Activated CD8-positive, alpha-beta T cell treated with anti-CD3 and anti-CD28 coated beads for 36 hours (primary cell): ENCODE measurements around the gene PAQR6. TPM values are rescaled to one million over a fixed set of nuclear protein-coding genes. Genes with fewer than 3 reads are reported as not detected.
"Not testable (repeated sequence)": the region's sequence is repeated elsewhere in the genome, so short reads cannot be mapped to it uniquely, and the experiment has no call there.

Experiments used
- ATAC-seq: fragments of 200-7000 bp; cut with Tn5 transposase; one replicate; pipeline ENCODE4 v1.10.0; 2021; ENCODE audit warnings: mild to moderate bottlenecking, moderate library complexity
- CTCF ChIA-PET: fragments of 350-600 bp; sonication (Branson Sonifier 250); formaldehyde crosslinking; loops from one replicate; lab custom pipeline; 2021; ENCODE audit warnings: antibody characterized with exemption; lab: Charles Lee
- POLR2A ChIA-PET: fragments of 350-600 bp; sonication (Branson Sonifier 250); formaldehyde crosslinking; loops from one replicate; lab custom pipeline; 2021; ENCODE audit warnings: antibody characterized with exemption; lab: Charles Lee
- DNase-seq: peaks from one replicate; pipeline ENCODE4 v3.0.0-alpha.2; 2020
- H3K27ac Mint-ChIP-seq: one replicate; pipeline ENCODE4 v1.8.0; 2021; ENCODE audit warnings: mild to moderate bottlenecking, mixed read lengths
- H3K27me3 Mint-ChIP-seq: one replicate; pipeline ENCODE4 v1.8.0; 2021; ENCODE audit warnings: mixed read lengths
- H3K36me3 Mint-ChIP-seq: one replicate; pipeline ENCODE4 v1.8.0; 2021; ENCODE audit warnings: low read depth, mixed read lengths
- H3K4me1 Mint-ChIP-seq: one replicate; pipeline ENCODE4 v1.8.0; 2021; ENCODE audit warnings: low read depth, mixed read lengths
- H3K4me3 Mint-ChIP-seq: one replicate; pipeline ENCODE4 v1.8.0; 2021; ENCODE audit warnings: mild to moderate bottlenecking, moderate library complexity, mixed read lengths
- H3K9me3 Mint-ChIP-seq: one replicate; pipeline ENCODE4 v1.8.0; 2021; ENCODE audit warnings: mixed read lengths
- intact Hi-C: fragments of 100-400 bp; cut with micrococcal nuclease; formaldehyde crosslinking; loops from one replicate; pipeline ENCODE4 v1.10.0; 2022
- total RNA-seq, 2 experiments: library from RNA; stranded (reverse); gene quantifications; one replicate each; pipeline ENCODE4 v1.2.3, GENCODE V29; 2021
- TF ChIP-seq, protein P1 (sequence below): fragments of 200-600 bp; IDR thresholded peaks from one replicate; pipeline ENCODE4 v1.8.0; 2022; ENCODE audit warnings: antibody characterized with exemption, mild to moderate bottlenecking

The PAQR6 gene
- total RNA-seq, 2 experiments from 2014 or later = 4.7 to 5.0 TPM

DNA sequence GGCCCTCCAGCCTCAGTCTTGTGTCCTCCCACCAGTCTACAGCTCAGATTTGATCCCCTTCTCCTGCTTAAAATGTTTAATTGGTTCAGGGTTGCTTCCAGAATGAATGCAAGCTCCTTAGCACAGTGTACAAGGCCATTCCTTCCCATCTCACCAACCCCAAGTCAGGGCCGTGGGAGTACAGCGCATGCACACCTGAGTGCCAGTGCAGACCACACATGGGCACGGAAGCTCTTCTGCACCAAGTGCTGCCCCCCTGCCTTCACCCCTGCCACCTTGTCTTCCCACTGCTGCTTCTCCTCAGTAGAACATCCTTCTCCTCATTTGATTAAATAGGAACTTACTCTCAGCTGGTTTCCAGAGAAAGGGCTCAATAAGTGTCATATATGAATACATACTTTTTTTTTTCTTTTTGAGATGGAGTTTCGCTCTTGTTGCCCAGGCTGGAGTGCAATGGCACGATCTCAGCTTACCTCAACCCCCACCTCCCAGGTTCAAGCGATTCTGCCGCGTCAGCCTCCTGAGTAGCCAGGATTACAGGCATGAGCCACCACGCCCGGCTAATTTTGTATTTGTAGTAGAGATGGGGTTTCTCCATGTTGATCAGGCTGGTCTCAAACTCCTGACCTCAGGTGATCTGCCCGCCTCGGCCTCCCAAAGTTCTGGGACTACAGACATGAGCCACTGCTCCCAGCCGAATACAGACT lies 25.7 kb downstream of the PAQR6 start:
- TF ChIP-seq, protein P1, sequence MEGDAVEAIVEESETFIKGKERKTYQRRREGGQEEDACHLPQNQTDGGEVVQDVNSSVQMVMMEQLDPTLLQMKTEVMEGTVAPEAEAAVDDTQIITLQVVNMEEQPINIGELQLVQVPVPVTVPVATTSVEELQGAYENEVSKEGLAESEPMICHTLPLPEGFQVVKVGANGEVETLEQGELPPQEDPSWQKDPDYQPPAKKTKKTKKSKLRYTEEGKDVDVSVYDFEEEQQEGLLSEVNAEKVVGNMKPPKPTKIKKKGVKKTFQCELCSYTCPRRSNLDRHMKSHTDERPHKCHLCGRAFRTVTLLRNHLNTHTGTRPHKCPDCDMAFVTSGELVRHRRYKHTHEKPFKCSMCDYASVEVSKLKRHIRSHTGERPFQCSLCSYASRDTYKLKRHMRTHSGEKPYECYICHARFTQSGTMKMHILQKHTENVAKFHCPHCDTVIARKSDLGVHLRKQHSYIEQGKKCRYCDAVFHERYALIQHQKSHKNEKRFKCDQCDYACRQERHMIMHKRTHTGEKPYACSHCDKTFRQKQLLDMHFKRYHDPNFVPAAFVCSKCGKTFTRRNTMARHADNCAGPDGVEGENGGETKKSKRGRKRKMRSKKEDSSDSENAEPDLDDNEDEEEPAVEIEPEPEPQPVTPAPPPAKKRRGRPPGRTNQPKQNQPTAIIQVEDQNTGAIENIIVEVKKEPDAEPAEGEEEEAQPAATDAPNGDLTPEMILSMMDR = no peak
- intact Hi-C loops = loop anchor here (10.0 kb wide), 1 partner anchor 127 kb away; no protein-coding TSS in a partner anchor
- Mint-ChIP-seq H3K9me3 (peaks cover 5% of the 10 kb centered on the region), H3K4me3 (peak overlapping the region; percentile 67), H3K27ac (peak overlapping the region; percentile 99), H3K27me3 (no peaks in the 10 kb centered on the region), H3K4me1 (peaks cover 75% of the 10 kb centered on the region), H3K36me3 (peaks cover 59% of the 10 kb centered on the region)
- no peak for ATAC-seq
- ChIA-PET POLR2A (interaction anchor here (7.0 to 7.1 kb wide), 4 partner anchors 9 to 125 kb away, joined by 38 to 88 read pairs (median 63); partner anchors contain the start of genes PMF1 and SEMA4A), CTCF (interaction anchor here (0.7 to 7.2 kb wide), 8 partner anchors 9 to 698 kb away, joined by 3 to 269 read pairs (median 4); partner anchors contain the start of genes PMF1 and SLC25A44)
- no peak for DNase-seq

DNA sequence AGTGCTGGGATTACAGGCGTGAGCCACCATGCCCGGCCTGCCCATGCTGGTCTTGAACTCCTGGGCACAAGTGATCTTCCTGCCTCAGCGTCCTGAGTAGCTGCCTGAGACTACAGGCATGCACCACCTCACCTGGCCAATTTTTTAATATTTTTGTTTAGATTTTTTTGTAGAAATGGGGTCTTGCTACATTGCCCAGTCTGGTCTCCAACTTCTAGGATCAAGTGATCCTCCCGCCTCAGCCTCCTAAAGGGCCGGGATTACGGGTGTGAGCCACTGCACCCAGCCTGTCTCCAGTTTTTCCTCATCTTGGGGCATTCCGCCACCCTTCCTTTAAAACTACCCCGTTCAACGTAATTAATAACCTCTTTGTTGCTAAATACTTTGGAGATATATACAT lies 27.6 kb downstream of the PAQR6 start:
- Mint-ChIP-seq H3K36me3 (peaks cover 54% of the 10 kb centered on the region), H3K4me1 (peaks cover 67% of the 10 kb centered on the region), H3K4me3 (no peak overlapping the region), H3K9me3 (peaks cover 5% of the 10 kb centered on the region), H3K27ac (peak overlapping the region; percentile 99), H3K27me3 (no peaks in the 10 kb centered on the region)
- DNase-seq (no peak), ATAC-seq (no peak)
- ChIA-PET CTCF (interaction anchor here (3.0 to 7.2 kb wide), 2 partner anchors 74 to 124 kb away, joined by 8 to 269 read pairs; no protein-coding TSS in a partner anchor), POLR2A (interaction anchor here (0.7 to 7.1 kb wide), 7 partner anchors 7 to 123 kb away, joined by 3 to 88 read pairs (median 38); partner anchors contain the start of genes PMF1 and SEMA4A)
- intact Hi-C loops = loop anchor here (10.0 kb wide), 1 partner anchor 125 kb away; no protein-coding TSS in a partner anchor
- TF ChIP-seq, protein P1 = no peak

DNA sequence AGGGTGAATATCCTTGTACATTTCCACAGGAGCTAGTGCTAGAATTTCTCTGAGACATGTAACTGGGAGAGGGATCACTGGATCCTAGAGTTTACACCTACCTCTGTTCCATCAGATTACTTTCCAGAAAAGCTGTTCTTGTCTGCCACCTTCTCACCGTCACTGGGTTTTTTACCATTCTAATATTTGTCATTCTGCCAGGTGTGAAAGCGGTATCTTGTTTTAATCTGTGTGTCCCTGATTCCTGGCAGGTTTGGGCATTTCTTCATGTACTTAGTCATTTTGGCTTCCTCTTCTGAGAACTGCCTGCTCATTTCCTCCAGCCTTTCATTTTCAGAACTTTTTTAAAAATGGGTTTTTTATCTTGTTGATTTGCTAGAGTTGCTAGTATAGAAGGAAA lies 30.0 kb downstream of the PAQR6 start:
- ATAC-seq (peak; percentile 47), DNase-seq (peak; percentile 72)
- CTCF ChIA-PET = interaction anchor here (1.3 to 2.0 kb wide), 4 partner anchors 9 to 88 kb away, joined by 4 to 7 read pairs (median 6); no protein-coding TSS in a partner anchor
- TF ChIP-seq, protein P1 = no peak
- Mint-ChIP-seq H3K27ac (peak overlapping the region; percentile 99), H3K4me3 (peak overlapping the region; percentile 64), H3K9me3 (peaks cover 5% of the 10 kb centered on the region), H3K4me1 (peaks cover 61% of the 10 kb centered on the region), H3K27me3 (no peaks in the 10 kb centered on the region), H3K36me3 (peaks cover 62% of the 10 kb centered on the region)
- intact Hi-C loops = loop anchor here (2.0 kb wide), 1 partner anchor 25 kb away; no protein-coding TSS in a partner anchor
- POLR2A ChIA-PET = interaction anchor here (0.7 to 1.4 kb wide), 13 partner anchors 14 to 136 kb away, joined by 3 to 10 read pairs (median 3); partner anchors contain the start of genes MEX3A and SEMA4A

DNA sequence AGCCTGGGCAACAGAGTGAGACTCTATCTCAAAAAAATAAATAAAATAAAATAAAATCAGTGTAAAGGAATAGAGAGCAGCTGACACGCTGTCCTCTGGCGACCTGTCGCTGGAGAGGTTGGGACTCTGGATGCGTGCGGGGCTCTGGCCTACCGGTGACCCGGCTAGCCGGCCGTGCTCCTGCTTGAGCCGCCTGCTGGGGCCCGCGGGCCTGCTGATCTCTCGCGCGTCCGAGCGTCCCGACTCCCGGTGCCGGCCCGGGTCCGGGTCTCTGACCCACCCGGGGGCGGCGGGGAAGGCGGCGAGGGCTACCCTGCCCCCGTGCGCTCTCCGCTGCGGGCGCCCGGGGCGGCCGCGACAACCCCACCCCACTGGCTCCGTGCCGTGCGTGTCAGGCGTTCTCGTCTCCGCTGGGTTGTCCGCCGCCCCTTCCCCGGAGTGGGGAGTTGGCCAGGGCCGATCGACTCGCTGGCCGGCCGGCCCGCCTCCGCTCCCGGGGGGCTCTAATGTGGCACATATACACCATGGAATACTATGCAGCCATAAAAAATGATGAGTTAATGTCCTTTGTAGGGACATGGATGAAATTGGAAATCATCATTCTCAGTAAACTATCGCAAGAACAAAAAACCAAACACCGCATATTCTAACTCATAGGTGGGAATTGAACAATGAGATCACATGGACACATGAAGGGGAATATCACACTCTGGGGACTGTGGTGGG lies 31.3 kb downstream of the PAQR6 start:
- DNase-seq, intact Hi-C loops, H3K9me3 Mint-ChIP-seq, ATAC-seq, H3K27me3 Mint-ChIP-seq, H3K4me3 Mint-ChIP-seq: not testable (repeated sequence)
- ChIA-PET CTCF (interaction anchor here (6.0 kb wide), 1 partner anchor 8 kb away, joined by 61 read pairs; no protein-coding TSS in a partner anchor), POLR2A (interaction anchor here (9.6 kb wide), 1 partner anchor 18 kb away, joined by 177 read pairs; the partner anchor contains the start of gene SLC25A44)
- peaks cover 63% of the 10 kb centered on the region for H3K36me3 Mint-ChIP-seq
- H3K27ac Mint-ChIP-seq = peak overlapping the region; percentile 99
- H3K4me1 Mint-ChIP-seq = peaks cover 61% of the 10 kb centered on the region
